A172 (cell line): Measurements from ENCODE around the gene EHBP1L1. TPM values are rescaled to one million over a fixed set of nuclear protein-coding genes. Genes with fewer than 3 reads are reported as not detected.

Source experiments
- DNase-seq: peaks from one replicate; pipeline ENCODE4 v3.0.0-alpha.2; 2015; ENCODE audit warnings: low spot score
- total RNA-seq: library from RNA; depleted of rRNA; stranded (reverse); fragments of >200 nt; shearing (Covaris generic); gene quantifications from 2 replicates; pipeline ENCODE4 v1.2.3, GENCODE V29; 2014

Gene EHBP1L1
- total RNA-seq, 1 experiment from 2014 or later, result 50.1 TPM

GRCh38 chr11:65577756-65578109, 1.9 kb downstream of the EHBP1L1 start:
- no peak for DNase-seq

GRCh38 chr11:65578134-65578533, 2.3 kb downstream of the EHBP1L1 start:
- DNase-seq, result no peak

GRCh38 chr11:65578667-65579066, 2.8 kb downstream of the EHBP1L1 start:
- no peak for DNase-seq

GRCh38 chr11:65579291-65579690, 3.4 kb downstream of the EHBP1L1 start:
- DNase-seq, result no peak

- DNase-seq, result no peak
Observed at GRCh38 chr11:65580031-65580692, 4.3 kb downstream of the EHBP1L1 start.

GRCh38 chr11:65580756-65581155, 4.9 kb downstream of the EHBP1L1 start:
- DNase-seq, result no peak

- no peak for DNase-seq
Observed at GRCh38 chr11:65581928-65582327, 6.1 kb downstream of the EHBP1L1 start.

- no peak for DNase-seq
Observed at GRCh38 chr11:65583589-65583988, 7.7 kb downstream of the EHBP1L1 start.

- DNase-seq, result no peak
Observed at GRCh38 chr11:65584106-65584505, 8.3 kb downstream of the EHBP1L1 start.

- DNase-seq, result no peak
Observed at GRCh38 chr11:65584723-65585171, 8.9 kb downstream of the EHBP1L1 start.

- no peak for DNase-seq
Observed at GRCh38 chr11:65585396-65586246, 9.8 kb downstream of the EHBP1L1 start.

GRCh38 chr11:65586247-65586630, 10.4 kb downstream of the EHBP1L1 start:
- DNase-seq, result no peak

GRCh38 chr11:65586676-65587075, 10.8 kb downstream of the EHBP1L1 start:
- no peak for DNase-seq

GRCh38 chr11:65588199-65589054, 12.6 kb downstream of the EHBP1L1 start:
- no peak for DNase-seq

- no peak for DNase-seq
Observed at GRCh38 chr11:65589444-65590239, 13.8 kb downstream of the EHBP1L1 start.

GRCh38 chr11:65590240-65590738, 14.4 kb downstream of the EHBP1L1 start:
- no peak for DNase-seq

- DNase-seq, result no peak
Observed at GRCh38 chr11:65591939-65592857, 16.3 kb downstream of the EHBP1L1 start.

GRCh38 chr11:65592858-65593517, 17.1 kb downstream of the EHBP1L1 start:
- DNase-seq, result no peak
